HepG2 (cell line): Measurements from ENCODE around the gene SLC25A44. TPM values are rescaled to one million over a fixed set of nuclear protein-coding genes. Genes with fewer than 3 reads are reported as not detected.

Source experiments
- ARHGAP35 ChIP-seq: sonication (generic); formaldehyde crosslinking; IDR thresholded peaks from 2 replicates; pipeline ENCODE4 v1.9.0; 2022; ENCODE audit warnings: mild to moderate bottlenecking, inconsistent platforms, moderate library complexity, missing genetic modification reagents, borderline replicate concordance
- FLYWCH1 ChIP-seq: sonication (generic); formaldehyde crosslinking; IDR thresholded peaks from 2 replicates; pipeline ENCODE4 v1.8.1; 2023; ENCODE audit warnings: mild to moderate bottlenecking, missing genetic modification reagents
- KDM5A ChIP-seq: fragments of 200-600 bp; sonication (generic); IDR thresholded peaks from 2 replicates; pipeline ENCODE4 v1.7.0; 2018; ENCODE audit warnings: antibody characterized with exemption, mild to moderate bottlenecking, low read length, borderline replicate concordance
- TBX2 ChIP-seq: sonication (generic); formaldehyde crosslinking; IDR thresholded peaks from 2 replicates; pipeline ENCODE4 v1.5.0; 2020; ENCODE audit warnings: missing genetic modification reagents, mild to moderate bottlenecking, borderline replicate concordance
- ZC3H13 ChIP-seq: sonication (generic); formaldehyde crosslinking; IDR thresholded peaks from 2 replicates; pipeline ENCODE4 v1.8.1; 2023; ENCODE audit warnings: mild to moderate bottlenecking, missing genetic modification reagents, moderate library complexity
- ZFP1 ChIP-seq: IDR thresholded peaks from 2 replicates; pipeline ENCODE4 v1.6.1; 2016
- ZFY ChIP-seq: sonication (generic); formaldehyde crosslinking; IDR thresholded peaks from 2 replicates; pipeline ENCODE4 v1.4.0; 2020; ENCODE audit warnings: missing genetic modification reagents
- ZIK1 ChIP-seq: sonication (generic); formaldehyde crosslinking; IDR thresholded peaks from 2 replicates; pipeline ENCODE4 v1.5.0; 2020; ENCODE audit warnings: mild to moderate bottlenecking, low read depth, missing genetic modification reagents, borderline replicate concordance
- ZNF101 ChIP-seq: sonication (generic); formaldehyde crosslinking; IDR thresholded peaks from 2 replicates; pipeline ENCODE4 v1.4.0; 2020; ENCODE audit warnings: mild to moderate bottlenecking, low read depth, missing genetic modification reagents, borderline replicate concordance
- ZNF20 ChIP-seq: sonication (generic); formaldehyde crosslinking; IDR thresholded peaks from 2 replicates; pipeline ENCODE4 v1.4.0; 2020; ENCODE audit warnings: mild to moderate bottlenecking, moderate library complexity, missing genetic modification reagents
- ZNF282 ChIP-seq: fragments of 450-650 bp; IDR thresholded peaks from 2 replicates; pipeline ENCODE4 v1.6.1; 2018; ENCODE audit not compliant: partially characterized antibody
- ZNF367 ChIP-seq: sonication (generic); formaldehyde crosslinking; IDR thresholded peaks from 2 replicates; pipeline ENCODE4 v1.4.0; 2020; ENCODE audit warnings: missing genetic modification reagents, borderline replicate concordance
- ZNF577 ChIP-seq: sonication (generic); formaldehyde crosslinking; IDR thresholded peaks from 2 replicates; pipeline ENCODE4 v1.4.0; 2020; ENCODE audit warnings: mild to moderate bottlenecking, low read depth, missing genetic modification reagents, borderline replicate concordance
- ZNF768 ChIP-seq: sonication (generic); formaldehyde crosslinking; IDR thresholded peaks from 2 replicates; pipeline ENCODE4 v1.4.0; 2020; ENCODE audit warnings: missing genetic modification reagents
- ZZZ3 ChIP-seq: sonication (generic); formaldehyde crosslinking; IDR thresholded peaks from 2 replicates; pipeline ENCODE4 v1.4.0; 2020; ENCODE audit warnings: missing genetic modification reagents, mild to moderate bottlenecking, borderline replicate concordance
- polyA plus RNA-seq, 8 experiments: library from polyadenylated mRNA; depleted of rRNA in 3 of 8; stranded (reverse) in 7 of 8; unstranded in 1 of 8; fragments of >200 nt; fragmentation: Illumina TruSeq in 4 of 8; extraction: Trizol in 4 of 8; gene quantifications; 2 replicates each; pipeline versions ENCODE4 v1.2.1 to v1.2.3, GENCODE V29; 2011 to 2016; ENCODE audit warnings: low read depth in 4 of 8, missing spikeins in 1 of 8, mixed read lengths in 1 of 8; ENCODE audit not compliant: insufficient read depth in 1 of 8
- total RNA-seq, 5 experiments: library from RNA; depleted of rRNA; stranded (reverse); fragments of >200 nt; fragmentation: Illumina TruSeq; extraction: Trizol; gene quantifications; 2 replicates each; pipeline ENCODE4 v1.2.3, GENCODE V29; 2016; ENCODE audit warnings: low read depth in 1 of 5
- TF ChIP-seq, protein P1 (sequence below): sonication (generic); formaldehyde crosslinking; IDR thresholded peaks from 2 replicates; pipeline ENCODE4 v1.4.0; 2020; ENCODE audit warnings: missing genetic modification reagents
- TF ChIP-seq, protein P2 (sequence below): sonication (generic); formaldehyde crosslinking; IDR thresholded peaks from 2 replicates; pipeline ENCODE4 v1.8.0; 2022; ENCODE audit warnings: mild to moderate bottlenecking, missing genetic modification reagents; ENCODE audit not compliant: insufficient replicate concordance
- TF ChIP-seq, protein P3 (sequence below): sonication (generic); formaldehyde crosslinking; IDR thresholded peaks from 2 replicates; pipeline ENCODE4 v1.4.0; 2020; ENCODE audit warnings: mild to moderate bottlenecking, low read depth, missing genetic modification reagents
- TF ChIP-seq, protein P4 (sequence below): sonication (generic); formaldehyde crosslinking; IDR thresholded peaks from 2 replicates; pipeline ENCODE4 v1.5.0; 2020; ENCODE audit warnings: missing genetic modification reagents

The SLC25A44 gene
- total and polyA plus RNA-seq, 2 of the 13 experiments (the other 11 are each of a cell fraction or from before 2014, with no cell fraction given): 10.7 to 13.4 TPM

DNA sequence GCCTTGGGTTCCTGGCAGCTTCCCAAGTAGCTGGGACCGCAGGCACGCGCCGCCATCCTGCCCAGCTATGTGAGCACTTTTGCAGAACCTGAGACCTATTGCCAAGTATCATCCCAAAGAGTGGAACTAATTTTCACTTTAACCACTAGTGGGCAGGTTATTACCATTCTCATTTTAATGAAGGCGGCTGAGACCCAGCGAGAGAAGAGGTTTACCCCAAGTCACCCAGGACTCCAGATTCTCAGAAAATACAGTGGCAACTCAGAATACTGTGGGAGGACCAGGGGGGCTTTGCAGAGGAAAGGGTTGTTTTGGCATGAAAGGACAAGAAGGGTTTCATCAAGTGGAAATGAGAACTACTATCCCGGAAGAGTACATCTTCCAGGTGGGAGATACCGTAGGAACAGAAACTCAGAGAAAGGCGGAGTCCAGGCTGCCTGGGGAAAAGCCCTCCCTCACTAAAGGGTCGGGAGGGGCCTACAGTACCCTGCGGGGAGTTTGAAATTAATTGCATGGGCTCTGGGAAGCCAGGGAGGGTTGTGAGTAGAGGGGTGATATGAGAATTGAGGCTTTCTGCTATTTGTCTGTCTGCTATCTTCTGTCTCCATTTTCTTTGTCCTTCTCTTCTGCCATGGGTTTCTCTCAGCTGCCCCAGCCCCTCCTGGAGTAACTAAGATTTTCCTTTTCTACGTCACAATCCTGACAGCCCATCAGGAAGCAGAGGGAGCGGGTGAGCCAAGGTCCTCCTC lies 47.7 kb upstream of the SLC25A44 start (continued):
- TF ChIP-seq, protein P1, sequence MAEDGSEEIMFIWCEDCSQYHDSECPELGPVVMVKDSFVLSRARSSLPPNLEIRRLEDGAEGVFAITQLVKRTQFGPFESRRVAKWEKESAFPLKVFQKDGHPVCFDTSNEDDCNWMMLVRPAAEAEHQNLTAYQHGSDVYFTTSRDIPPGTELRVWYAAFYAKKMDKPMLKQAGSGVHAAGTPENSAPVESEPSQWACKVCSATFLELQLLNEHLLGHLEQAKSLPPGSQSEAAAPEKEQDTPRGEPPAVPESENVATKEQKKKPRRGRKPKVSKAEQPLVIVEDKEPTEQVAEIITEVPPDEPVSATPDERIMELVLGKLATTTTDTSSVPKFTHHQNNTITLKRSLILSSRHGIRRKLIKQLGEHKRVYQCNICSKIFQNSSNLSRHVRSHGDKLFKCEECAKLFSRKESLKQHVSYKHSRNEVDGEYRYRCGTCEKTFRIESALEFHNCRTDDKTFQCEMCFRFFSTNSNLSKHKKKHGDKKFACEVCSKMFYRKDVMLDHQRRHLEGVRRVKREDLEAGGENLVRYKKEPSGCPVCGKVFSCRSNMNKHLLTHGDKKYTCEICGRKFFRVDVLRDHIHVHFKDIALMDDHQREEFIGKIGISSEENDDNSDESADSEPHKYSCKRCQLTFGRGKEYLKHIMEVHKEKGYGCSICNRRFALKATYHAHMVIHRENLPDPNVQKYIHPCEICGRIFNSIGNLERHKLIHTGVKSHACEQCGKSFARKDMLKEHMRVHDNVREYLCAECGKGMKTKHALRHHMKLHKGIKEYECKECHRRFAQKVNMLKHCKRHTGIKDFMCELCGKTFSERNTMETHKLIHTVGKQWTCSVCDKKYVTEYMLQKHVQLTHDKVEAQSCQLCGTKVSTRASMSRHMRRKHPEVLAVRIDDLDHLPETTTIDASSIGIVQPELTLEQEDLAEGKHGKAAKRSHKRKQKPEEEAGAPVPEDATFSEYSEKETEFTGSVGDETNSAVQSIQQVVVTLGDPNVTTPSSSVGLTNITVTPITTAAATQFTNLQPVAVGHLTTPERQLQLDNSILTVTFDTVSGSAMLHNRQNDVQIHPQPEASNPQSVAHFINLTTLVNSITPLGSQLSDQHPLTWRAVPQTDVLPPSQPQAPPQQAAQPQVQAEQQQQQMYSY (CRISPR knock-in tag): no peak
- TF ChIP-seq, protein P2, sequence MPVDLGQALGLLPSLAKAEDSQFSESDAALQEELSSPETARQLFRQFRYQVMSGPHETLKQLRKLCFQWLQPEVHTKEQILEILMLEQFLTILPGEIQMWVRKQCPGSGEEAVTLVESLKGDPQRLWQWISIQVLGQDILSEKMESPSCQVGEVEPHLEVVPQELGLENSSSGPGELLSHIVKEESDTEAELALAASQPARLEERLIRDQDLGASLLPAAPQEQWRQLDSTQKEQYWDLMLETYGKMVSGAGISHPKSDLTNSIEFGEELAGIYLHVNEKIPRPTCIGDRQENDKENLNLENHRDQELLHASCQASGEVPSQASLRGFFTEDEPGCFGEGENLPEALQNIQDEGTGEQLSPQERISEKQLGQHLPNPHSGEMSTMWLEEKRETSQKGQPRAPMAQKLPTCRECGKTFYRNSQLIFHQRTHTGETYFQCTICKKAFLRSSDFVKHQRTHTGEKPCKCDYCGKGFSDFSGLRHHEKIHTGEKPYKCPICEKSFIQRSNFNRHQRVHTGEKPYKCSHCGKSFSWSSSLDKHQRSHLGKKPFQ (CRISPR knock-in tag): no peak
- TF ChIP-seq, protein P3, sequence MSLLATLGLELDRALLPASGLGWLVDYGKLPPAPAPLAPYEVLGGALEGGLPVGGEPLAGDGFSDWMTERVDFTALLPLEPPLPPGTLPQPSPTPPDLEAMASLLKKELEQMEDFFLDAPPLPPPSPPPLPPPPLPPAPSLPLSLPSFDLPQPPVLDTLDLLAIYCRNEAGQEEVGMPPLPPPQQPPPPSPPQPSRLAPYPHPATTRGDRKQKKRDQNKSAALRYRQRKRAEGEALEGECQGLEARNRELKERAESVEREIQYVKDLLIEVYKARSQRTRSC (CRISPR knock-in tag): no peak
- TF ChIP-seq ZNF20 (CRISPR knock-in tag) (no peak), ZNF367 (CRISPR knock-in tag) (no peak), FLYWCH1 (no peak), ZFY (CRISPR knock-in tag) (no peak), ZIK1 (no peak), ZFP1 (CRISPR knock-in tag) (no peak), ZNF577 (CRISPR knock-in tag) (no peak), ARHGAP35 (CRISPR knock-in tag) (no peak), ZZZ3 (no peak), ZNF768 (no peak), KDM5A (no peak), ZNF282 (no peak), ZNF101 (CRISPR knock-in tag) (no peak), ZC3H13 (CRISPR knock-in tag) (no peak), TBX2 (CRISPR knock-in tag) (no peak; the same call in none of the 2 replicates)
- TF ChIP-seq, protein P4, sequence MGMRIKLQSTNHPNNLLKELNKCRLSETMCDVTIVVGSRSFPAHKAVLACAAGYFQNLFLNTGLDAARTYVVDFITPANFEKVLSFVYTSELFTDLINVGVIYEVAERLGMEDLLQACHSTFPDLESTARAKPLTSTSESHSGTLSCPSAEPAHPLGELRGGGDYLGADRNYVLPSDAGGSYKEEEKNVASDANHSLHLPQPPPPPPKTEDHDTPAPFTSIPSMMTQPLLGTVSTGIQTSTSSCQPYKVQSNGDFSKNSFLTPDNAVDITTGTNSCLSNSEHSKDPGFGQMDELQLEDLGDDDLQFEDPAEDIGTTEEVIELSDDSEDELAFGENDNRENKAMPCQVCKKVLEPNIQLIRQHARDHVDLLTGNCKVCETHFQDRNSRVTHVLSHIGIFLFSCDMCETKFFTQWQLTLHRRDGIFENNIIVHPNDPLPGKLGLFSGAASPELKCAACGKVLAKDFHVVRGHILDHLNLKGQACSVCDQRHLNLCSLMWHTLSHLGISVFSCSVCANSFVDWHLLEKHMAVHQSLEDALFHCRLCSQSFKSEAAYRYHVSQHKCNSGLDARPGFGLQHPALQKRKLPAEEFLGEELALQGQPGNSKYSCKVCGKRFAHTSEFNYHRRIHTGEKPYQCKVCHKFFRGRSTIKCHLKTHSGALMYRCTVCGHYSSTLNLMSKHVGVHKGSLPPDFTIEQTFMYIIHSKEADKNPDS (CRISPR knock-in tag): no peak
